ENCODE measurements around the gene CYTH4.
"Not testable (repeated sequence)": the region's sequence is repeated elsewhere in the genome, so short reads cannot be mapped to it uniquely, and the experiment has no call there.

Gene CYTH4

GRCh38 chr22:37282385-37282677, at the start of gene CYTH4:
Gene CYTH4 (plus strand): TSS chr22:37282508. CDS start chr22:37282570, 62 bp downstream.
- no peak for DNase-seq

- not testable (repeated sequence) for DNase-seq
These were observed 48.9 kb upstream of the CYTH4 start for GRCh38 chr22:37233371-37233750.

- no peak for DNase-seq
These were observed 48.3 kb upstream of the CYTH4 start for GRCh38 chr22:37233751-37234631.

- DNase-seq: no peak
These were observed 47.3 kb upstream of the CYTH4 start for GRCh38 chr22:37234736-37235711.

- DNase-seq: no peak
These were observed 46.3 kb upstream of the CYTH4 start for GRCh38 chr22:37235897-37236607.

GRCh38 chr22:37237371-37238268, 44.7 kb upstream of the CYTH4 start:
- DNase-seq: peak; percentile 25

- no peak for DNase-seq
These were observed 42.7 kb upstream of the CYTH4 start for GRCh38 chr22:37239336-37240239.

GRCh38 chr22:37240240-37240940, 41.9 kb upstream of the CYTH4 start:
- no peak for DNase-seq

GRCh38 chr22:37240941-37241320, 41.4 kb upstream of the CYTH4 start:
- DNase-seq: no peak

GRCh38 chr22:37241351-37242142, 40.8 kb upstream of the CYTH4 start:
- DNase-seq: no peak

GRCh38 chr22:37242395-37242918, 39.9 kb upstream of the CYTH4 start:
- peak; percentile 27 for DNase-seq

- no peak for DNase-seq
These were observed 38.8 kb upstream of the CYTH4 start for GRCh38 chr22:37243402-37244113.

- DNase-seq: peak; percentile 34
These were observed 38.0 kb upstream of the CYTH4 start, which contains the start of gene RAC2 for GRCh38 chr22:37244114-37244921. Gene RAC2 (minus strand): TSS chr22:37244269. CDS start chr22:37244148, 121 bp downstream.

- DNase-seq: no peak
These were observed 37.2 kb upstream of the CYTH4 start for GRCh38 chr22:37244922-37245722.

GRCh38 chr22:37245740-37246139, 36.6 kb upstream of the CYTH4 start:
- DNase-seq: no peak

- DNase-seq: no peak
These were observed 34.1 kb upstream of the CYTH4 start for GRCh38 chr22:37248251-37248650.

GRCh38 chr22:37249986-37250385, 32.3 kb upstream of the CYTH4 start:
- no peak for DNase-seq
